Lower leg skin (tissue), 3 donors: ENCODE measurements around the gene CSNK1G2.

Experiments
- CTCF ChIP-seq, 3 donors: fragments of 450-650 bp; IDR thresholded peaks; one replicate each; pipeline ENCODE4 v1.5.1; 2016; ENCODE audit warnings: antibody characterized with exemption in 3 of 3, mild to moderate bottlenecking in 3 of 3, moderate library complexity in 2 of 3
- POLR2A ChIP-seq, 2 donors: fragments of 450-650 bp; IDR thresholded peaks; one replicate each; pipeline ENCODE4 v1.6.1; 2016 to 2017; ENCODE audit warnings: antibody characterized with exemption in 2 of 2, mild to moderate bottlenecking in 1 of 2, moderate library complexity in 1 of 2

DNA sequence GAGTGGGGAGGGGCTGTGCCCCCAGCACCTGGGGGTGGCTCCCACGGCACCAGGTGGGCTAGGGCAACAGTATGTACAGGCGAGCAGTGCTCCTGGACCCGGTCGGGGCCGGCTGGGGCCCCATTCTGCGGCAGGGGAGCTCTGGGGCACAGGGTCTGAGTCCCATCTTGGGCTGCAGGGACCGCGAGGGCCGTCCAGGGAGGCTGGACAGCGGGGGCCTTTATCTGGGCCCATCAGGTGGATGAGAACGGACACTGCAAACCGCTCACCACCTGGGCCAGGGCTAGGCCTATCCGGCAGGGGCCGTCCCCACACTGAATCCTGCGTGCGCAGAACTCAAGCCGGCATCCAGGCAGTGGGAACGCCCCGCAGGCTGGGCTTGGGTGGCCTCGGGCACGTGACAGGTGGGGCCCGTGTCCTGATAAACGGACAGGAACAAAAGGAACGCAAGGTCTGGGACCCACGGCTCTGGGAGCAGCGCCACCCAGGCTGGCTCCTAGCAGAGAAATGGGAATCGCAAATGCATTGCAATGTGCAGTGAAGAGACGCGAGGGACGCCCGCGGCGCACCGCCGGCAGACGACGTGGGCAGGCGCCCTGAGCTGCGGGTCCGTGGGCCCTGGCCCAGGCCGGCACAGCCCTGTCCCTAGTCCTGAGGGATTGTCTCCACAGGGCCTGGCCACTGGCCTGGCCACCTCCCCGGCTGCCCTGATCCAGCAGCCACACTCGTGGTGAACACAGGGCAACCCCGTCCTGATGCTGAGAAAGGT lies 44.8 kb downstream of the CSNK1G2 start:
- TF ChIP-seq CTCF (IDR thresholded peaks at IDR 0.05) (no peak), POLR2A (IDR thresholded peaks at IDR 0.05) (no peak)
